H1 (cell line): ENCODE data around the gene CEP152. TPM values are rescaled to one million over a fixed set of nuclear protein-coding genes. Genes with fewer than 3 reads are reported as not detected.
A peak's percentile ranks its signal among the peaks of the same experiment; 100 is the strongest.

Experiments
- CTCF ChIA-PET: fragments of 300-600 bp; sonication (Branson Sonifier 250); formaldehyde crosslinking; loops from one replicate; lab custom pipeline; 2021; ENCODE audit not compliant: partially characterized antibody; lab: Charles Lee
- POLR2A ChIA-PET: fragments of 300-600 bp; sonication (Branson Sonifier 250); formaldehyde crosslinking; loops from one replicate; lab custom pipeline; 2021; ENCODE audit warnings: inconsistent platforms; ENCODE audit not compliant: partially characterized antibody; lab: Charles Lee
- DNase-seq, 2 experiments: peaks; one replicate each; pipeline versions ENCODE4 v3.0.0 to v3.0.0-alpha.2; 2010 to 2022; ENCODE audit warnings: low spot score in 2 of 2, low read depth in 1 of 2, mixed read lengths in 1 of 2
- FAIRE-seq: peaks from 2 replicates; lab custom pipeline; 2011; peaks lifted over from hg19 to GRCh38; lab: Jason Lieb, UNC
- H2AFZ ChIP-seq: 2 replicates; pipeline ENCODE4 v1.8.1; 2012; ENCODE audit warnings: low read length, inconsistent platforms
- H2AK5ac ChIP-seq: 2 replicates; pipeline ENCODE4 v1.6.1; 2013; ENCODE audit warnings: low read depth, low read length
- H2BK120ac ChIP-seq: replicated peaks from 2 replicates; pipeline ENCODE3; 2013; ENCODE audit warnings: low read depth, low read length, inconsistent platforms
- H2BK12ac ChIP-seq: 2 replicates; pipeline ENCODE4 v1.6.1; 2013; ENCODE audit warnings: low read depth, low read length
- H2BK15ac ChIP-seq: 2 replicates; pipeline ENCODE4 v1.6.1; 2013; ENCODE audit warnings: low read length
- H2BK20ac ChIP-seq: 2 replicates; pipeline ENCODE4 v1.6.1; 2013; ENCODE audit warnings: low read length
- H2BK5ac ChIP-seq: 2 replicates; pipeline ENCODE4 v1.6.1; 2013; ENCODE audit warnings: low read depth, low read length
- H3K14ac ChIP-seq: 2 replicates; pipeline ENCODE4 v1.6.1; 2013; ENCODE audit warnings: inconsistent platforms; ENCODE audit not compliant: insufficient read length
- H3K18ac ChIP-seq: 2 replicates; pipeline ENCODE4 v1.6.1; 2013; ENCODE audit warnings: low read length; ENCODE audit errors: extremely low read depth
- H3K23ac ChIP-seq: 2 replicates; pipeline ENCODE4 v1.6.1; 2013; ENCODE audit warnings: inconsistent platforms; ENCODE audit not compliant: insufficient read length
- H3K23me2 ChIP-seq: 2 replicates; pipeline ENCODE4 v1.6.1; 2013; ENCODE audit warnings: low read depth, low read length
- H3K27ac ChIP-seq: 2 replicates; pipeline ENCODE4 v1.6.1; 2011; ENCODE audit warnings: low read depth, low read length, inconsistent platforms
- H3K27me3 ChIP-seq, 4 experiments: replicated peaks in 1 of 4; 1 replicate in 1 of 4; 2 replicates in 3 of 4; pipeline versions ENCODE4 v1.6.1 to v1.8.1; 2011 to 2013; ENCODE audit warnings: low read length in 3 of 4, mild to moderate bottlenecking in 3 of 4, inconsistent platforms in 2 of 4, mixed read lengths in 2 of 4, moderate library complexity in 1 of 4; ENCODE audit not compliant: control insufficient read depth in 3 of 4, insufficient read depth in 3 of 4; ENCODE audit errors: extremely low read depth in 1 of 4
- H3K36me3 ChIP-seq, 4 experiments: 2 replicates each; pipeline versions ENCODE4 v1.6.1 to v1.8.1; 2011 to 2013; ENCODE audit warnings: mild to moderate bottlenecking in 4 of 4, low read length in 3 of 4, moderate library complexity in 2 of 4, control low read depth in 1 of 4, inconsistent platforms in 1 of 4; ENCODE audit not compliant: insufficient read depth in 4 of 4, control insufficient read depth in 2 of 4
- H3K4ac ChIP-seq: replicated peaks from 2 replicates; pipeline ENCODE3; 2013; ENCODE audit warnings: low read length, low read depth, mixed read lengths, inconsistent platforms; ENCODE audit not compliant: insufficient read length
- H3K4me1 ChIP-seq, 4 experiments: replicated peaks in 1 of 4; 1 replicate in 1 of 4; 2 replicates in 3 of 4; pipeline versions ENCODE4 v1.6.1 to v1.8.1; 2011 to 2013; ENCODE audit warnings: low read length in 3 of 4, inconsistent platforms in 2 of 4, mixed read lengths in 1 of 4; ENCODE audit not compliant: insufficient read depth in 4 of 4, control insufficient read depth in 3 of 4
- H3K4me2 ChIP-seq, 2 experiments: 2 replicates each; pipeline versions ENCODE4 v1.6.1 to v1.8.1; 2011 to 2013; ENCODE audit warnings: low read depth in 2 of 2, low read length in 2 of 2, control low read depth in 1 of 2, inconsistent platforms in 1 of 2, mild to moderate bottlenecking in 1 of 2; ENCODE audit not compliant: insufficient read depth in 1 of 2
- H3K4me3 ChIP-seq, 4 experiments: fragments of 200-600, 300-600 bp in 1 of 4; sonication (generic), shearing (Covaris generic), sonication (Bioruptor Twin) in 1 of 4; 2 replicates each; pipeline versions ENCODE4 v1.5.1 to v1.8.1; 2011 to 2016; ENCODE audit warnings: low read length in 4 of 4, low read depth in 3 of 4, control low read depth in 2 of 4, inconsistent platforms in 2 of 4, mild to moderate bottlenecking in 2 of 4, mixed read lengths in 1 of 4, moderate library complexity in 1 of 4; ENCODE audit not compliant: insufficient read depth in 2 of 4; ENCODE audit errors: extremely low read depth in 1 of 4
- H3K56ac ChIP-seq: replicated peaks from 2 replicates; pipeline ENCODE3; 2013; ENCODE audit warnings: low read depth, mild to moderate bottlenecking, mixed read lengths, low read length, inconsistent platforms; ENCODE audit not compliant: insufficient read length
- H3K79me1 ChIP-seq: 2 replicates; pipeline ENCODE4 v1.6.1; 2013; ENCODE audit warnings: low read depth, low read length, control low read depth
- H3K79me2 ChIP-seq, 2 experiments: 2 replicates each; pipeline versions ENCODE4 v1.6.1 to v1.8.1; 2012 to 2013; ENCODE audit warnings: low read length in 2 of 2, mild to moderate bottlenecking in 2 of 2, inconsistent platforms in 1 of 2; ENCODE audit not compliant: insufficient read depth in 2 of 2, control insufficient read depth in 1 of 2
- H3K9ac ChIP-seq, 4 experiments: replicated peaks in 1 of 4; 1 replicate in 1 of 4; 2 replicates in 3 of 4; pipeline versions ENCODE4 v1.6.1 to v1.8.1; 2011 to 2013; ENCODE audit warnings: low read depth in 3 of 4, low read length in 3 of 4, control low read depth in 2 of 4, mild to moderate bottlenecking in 2 of 4, moderate library complexity in 2 of 4, inconsistent platforms in 1 of 4; ENCODE audit errors: extremely low read depth in 1 of 4
- H3K9me3 ChIP-seq, 2 experiments: 2 replicates each; pipeline versions ENCODE4 v1.6.1 to v1.8.1; 2012 to 2013; ENCODE audit warnings: mild to moderate bottlenecking in 2 of 2, moderate library complexity in 2 of 2, control low read depth in 1 of 2, inconsistent platforms in 1 of 2, low read depth in 1 of 2, low read length in 1 of 2, mixed read lengths in 1 of 2; ENCODE audit not compliant: insufficient read depth in 2 of 2
- H4K20me1 ChIP-seq, 2 experiments: replicated peaks in 1 of 2; 2 replicates each; pipeline versions ENCODE3 to v1.8.1; 2011 to 2013; ENCODE audit warnings: inconsistent platforms in 2 of 2, low read length in 2 of 2, mild to moderate bottlenecking in 1 of 2; ENCODE audit not compliant: insufficient read depth in 2 of 2, control insufficient read depth in 1 of 2
- H4K5ac ChIP-seq: 2 replicates; pipeline ENCODE4 v1.6.1; 2013; ENCODE audit warnings: low read length, low read depth, mixed read lengths, inconsistent platforms; ENCODE audit not compliant: insufficient read length
- H4K8ac ChIP-seq: 2 replicates; pipeline ENCODE4 v1.8.0; 2013; ENCODE audit warnings: mild to moderate bottlenecking, moderate library complexity, low read length, inconsistent platforms; ENCODE audit not compliant: insufficient read depth; ENCODE audit errors: extremely low read depth
- H4K91ac ChIP-seq: replicated peaks from 2 replicates; pipeline ENCODE3; 2013; ENCODE audit warnings: low read length, mixed read lengths, inconsistent platforms; ENCODE audit not compliant: insufficient read length
- JUN ChIP-seq: IDR thresholded peaks from 2 replicates; pipeline ENCODE4 v1.6.1; 2011; ENCODE audit warnings: low read depth, mild to moderate bottlenecking, improper control_type of control experiment, low read length
- KDM5A ChIP-seq: fragments of 200-600 bp; IDR thresholded peaks from 2 replicates; pipeline ENCODE4 v1.7.1; 2012; ENCODE audit warnings: mild to moderate bottlenecking, low read length, inconsistent platforms, mixed read lengths
- MAX ChIP-seq: IDR thresholded peaks from 2 replicates; pipeline ENCODE4 v1.6.1; 2012; ENCODE audit warnings: inconsistent platforms
- POLR2A ChIP-seq, 2 experiments: IDR thresholded peaks; 1 replicate in 1 of 2; 2 replicates in 1 of 2; pipeline ENCODE4 v1.6.1; 2011; ENCODE audit warnings: low read depth in 2 of 2, low read length in 2 of 2, mild to moderate bottlenecking in 2 of 2; ENCODE audit errors: control extremely low read depth in 1 of 2
- SIN3A ChIP-seq, 2 experiments: IDR thresholded peaks in 1 of 2; conservative IDR thresholded peaks in 1 of 2; 2 replicates each; pipeline ENCODE4 v1.6.1; 2011 to 2012; ENCODE audit warnings: low read length in 2 of 2, improper control_type of control experiment in 1 of 2, low read depth in 1 of 2, mild to moderate bottlenecking in 1 of 2
- TAF1 ChIP-seq: IDR thresholded peaks from 2 replicates; pipeline ENCODE4 v1.6.1; 2011; ENCODE audit warnings: mild to moderate bottlenecking, low read depth, low read length
- YY1 ChIP-seq: IDR thresholded peaks from 2 replicates; pipeline ENCODE4 v1.6.1; 2011; ENCODE audit warnings: low read depth, mild to moderate bottlenecking, low read length
- WGBS, 2 experiments: shearing (Covaris generic) in 1 of 2; methylation state at CpG; one replicate each; pipeline versions ENCODE4 v1.1.6 to v1.1.7; 2013 to 2015; ENCODE audit warnings: low lambda C conversion rate in 2 of 2, mixed read lengths in 2 of 2, inconsistent platforms in 1 of 2, low coverage in 1 of 2, missing lambda C conversion rate in 1 of 2; ENCODE audit not compliant: insufficient replicate concordance in 2 of 2, insufficient coverage in 1 of 2, insufficient read length in 1 of 2; ENCODE audit errors: extremely low coverage in 1 of 2, missing lambda C conversion rate in 1 of 2; 5-methylcytosine and 5-hydroxymethylcytosine counted together
- polyA plus RNA-seq, 7 experiments: library from polyadenylated mRNA; depleted of rRNA in 3 of 7; stranded (reverse) in 5 of 7; unstranded in 2 of 7; fragments of >200 nt in 5 of 7; fragments of 200-250 nt in 2 of 7; gene quantifications; 1 replicate in 5 of 7; 2 replicates in 1 of 7; 4 replicates in 1 of 7; pipeline versions ENCODE4 v1.2.1 to v1.2.3, GENCODE V29; 2011 to 2013; ENCODE audit warnings: missing spikeins in 2 of 7, mixed read lengths in 2 of 7
- total RNA-seq: library from RNA; stranded (reverse); fragmentation: NEBNext Ultra II Directional; extraction: Animal tissue kit (Norgen Biotek cat#: 25700); gene quantifications from 2 replicates; pipeline ENCODE4 v1.2.1, GENCODE V29; 2021

Gene CEP152
- total and polyA plus RNA-seq, 2 of the 8 experiments (the other 6 are each of a cell fraction or from before 2014, with no cell fraction given): 1.4 to 16.2 TPM

- peaks cover 0 to 21% of the 10 kb centered on the region in 2 experiments; a peak in 2 of 4 replicates for H3K79me2 ChIP-seq
- H3K4me3 ChIP-seq: peak overlapping the region; percentile 49 to 90 (median 75); a peak in 7 of 8 replicates
- no peak overlapping the region for H3K18ac ChIP-seq
- H3K23ac ChIP-seq: no peak overlapping the region
- no peak overlapping the region for H3K4ac ChIP-seq
- H2BK12ac ChIP-seq: no peak overlapping the region
- H4K8ac ChIP-seq: no peak overlapping the region
- no peak overlapping the region for H2BK20ac ChIP-seq
- H3K79me1 ChIP-seq: no peaks in the 10 kb centered on the region
- no peak overlapping the region for H2AK5ac ChIP-seq
- no peaks in the 10 kb centered on the region for H3K9me3 ChIP-seq
- peaks cover 3% of the 10 kb centered on the region; the same call in 1 of the 2 replicates for H3K23me2 ChIP-seq
- TF ChIP-seq POLR2A (IDR thresholded peaks at IDR 0.05; ENCODE audit: control extremely low read depth in 1 of 2, low read depth in 2 of 2, low read length in 2 of 2): peak in 1 of 2 experiments; percentile 3; a peak in 2 of 3 replicates
- TF ChIP-seq SIN3A (conservative IDR thresholded peaks at IDR 0.05 in 1 of 2, IDR thresholded peaks at IDR 0.05 in 1 of 2; ENCODE audit: low read depth in 1 of 2, low read length in 2 of 2): 0 out of 4 replicates have a peak, but pooled peaks have one; percentile 11 to 61
- no peak for TF ChIP-seq JUN
- no peak for TF ChIP-seq KDM5A
- TF ChIP-seq TAF1: peak; percentile 62
- peak; percentile 18 for TF ChIP-seq MAX
- TF ChIP-seq YY1: 0 out of 2 replicates have a peak, but pooled peaks have one; percentile 14
- TF ChIP-seq, all 59 proteins: peak for 5
- H3K56ac ChIP-seq: no peak overlapping the region
- peak overlapping the region; percentile 77 to 89 for H3K4me2 ChIP-seq
- no peak overlapping the region for H4K91ac ChIP-seq
- 0 out of 2 replicates have a peak overlapping the region, but pooled peaks have one; percentile 4 for H2BK15ac ChIP-seq
- no peak overlapping the region for H2BK120ac ChIP-seq
- H3K36me3 ChIP-seq: no peaks in the 10 kb centered on the region
- no peak overlapping the region for H3K14ac ChIP-seq
- no peaks in the 10 kb centered on the region; a peak in 2 of 7 replicates for H3K27me3 ChIP-seq
- no peak for FAIRE-seq
- POLR2A ChIA-PET: interaction anchor here (0.6 to 1.2 kb wide), 9 partner anchors 10 to 1055 kb away, joined by 3 to 5 read pairs (median 3); partner anchors contain the start of genes EID1 and GALK2
- no peak for DNase-seq
- WGBS, 2 experiments: 15% methylated on average over 19 of the region's 25 CpGs; no CpG with 5 or more reads in 1 of the 2 experiments
- H2AFZ ChIP-seq: peak overlapping the region; percentile 90
- H3K27ac ChIP-seq: no peak overlapping the region
- no peak overlapping the region for H4K5ac ChIP-seq
- peak overlapping the region in 2 of 4 experiments; percentile 27 to 31; a peak in 2 of 7 replicates for H3K9ac ChIP-seq
- peaks cover 0 to 8% (median 2%) of the 10 kb centered on the region in 4 experiments; a peak in 4 of 7 replicates for H3K4me1 ChIP-seq
- CTCF ChIA-PET: interaction anchor here (0.7 to 1.1 kb wide), 4 partner anchors 10 to 51 kb away, joined by 3 to 5 read pairs (median 4); no protein-coding TSS in a partner anchor
- H4K20me1 ChIP-seq: peaks cover 0 to 2% of the 10 kb centered on the region in 2 experiments
- no peak overlapping the region for H2BK5ac ChIP-seq
Measured at GRCh38 chr15:48811325-48811958, 573 bp upstream of the CEP152 start.
